Testis (tissue), 2 donors: ENCODE results near the gene FOXK2.
A peak's percentile ranks its signal among the peaks of the same experiment; 100 is the strongest.

Experiments
- POLR2A ChIP-seq: fragments of 450-650 bp; IDR thresholded peaks from one replicate; pipeline ENCODE4 v1.6.1; 2017; ENCODE audit warnings: antibody characterized with exemption, mild to moderate bottlenecking, moderate library complexity
- TF ChIP-seq, protein P1 (sequence below), 3 experiments: fragments of 450-650 bp in 2 of 3; fragments of 200-600 bp in 1 of 3; sonication (generic) in 1 of 3; IDR thresholded peaks; one replicate each; pipeline ENCODE4 v1.5.1; 2016 to 2019; ENCODE audit warnings: antibody characterized with exemption in 3 of 3, mild to moderate bottlenecking in 2 of 3, moderate library complexity in 1 of 3

DNA sequence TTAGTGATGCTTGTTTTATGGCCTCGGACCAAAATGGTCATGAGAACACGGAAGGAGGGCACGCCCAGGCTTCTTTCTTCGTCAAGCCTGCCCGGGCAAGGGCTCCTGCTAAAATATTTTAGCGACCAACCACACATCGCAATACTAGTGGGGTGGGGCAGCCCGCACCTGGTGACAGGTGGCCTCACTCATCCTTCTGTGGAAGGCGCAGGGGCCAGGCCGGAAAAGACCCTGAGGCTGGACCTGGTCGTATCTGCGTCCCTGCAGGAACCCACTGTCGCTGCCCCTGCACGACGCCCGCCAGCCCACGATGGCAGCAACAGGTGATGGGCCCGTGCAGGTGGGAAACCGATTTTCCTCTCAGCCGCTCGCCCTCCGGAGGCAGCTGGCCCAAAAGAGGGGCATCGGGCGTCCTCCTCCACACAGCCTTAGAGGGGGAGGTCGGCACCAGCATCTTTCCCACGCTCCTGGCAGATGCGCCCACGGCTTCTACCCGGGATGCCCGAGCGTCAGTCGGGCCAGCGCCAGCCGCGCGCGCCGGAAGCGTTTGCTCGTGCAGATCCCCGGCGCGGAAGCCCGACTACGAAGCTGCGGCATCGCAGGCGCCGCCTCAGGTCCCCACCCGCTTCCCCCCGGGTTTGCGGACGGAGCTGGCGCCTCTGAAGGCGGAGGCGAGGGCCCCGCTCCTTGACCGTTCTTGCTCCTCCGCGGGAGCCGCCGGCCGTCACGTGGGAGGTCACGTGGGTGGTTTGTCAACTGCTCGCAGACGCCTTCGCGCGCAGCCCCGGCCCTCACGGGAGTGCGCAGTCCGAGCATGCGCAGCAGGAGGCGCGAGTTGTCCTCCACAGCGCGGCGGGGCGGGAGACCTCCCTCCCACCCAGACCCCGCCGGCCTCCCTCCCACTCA, 22.8 kb upstream of the FOXK2 start:
- TF ChIP-seq, protein P1, sequence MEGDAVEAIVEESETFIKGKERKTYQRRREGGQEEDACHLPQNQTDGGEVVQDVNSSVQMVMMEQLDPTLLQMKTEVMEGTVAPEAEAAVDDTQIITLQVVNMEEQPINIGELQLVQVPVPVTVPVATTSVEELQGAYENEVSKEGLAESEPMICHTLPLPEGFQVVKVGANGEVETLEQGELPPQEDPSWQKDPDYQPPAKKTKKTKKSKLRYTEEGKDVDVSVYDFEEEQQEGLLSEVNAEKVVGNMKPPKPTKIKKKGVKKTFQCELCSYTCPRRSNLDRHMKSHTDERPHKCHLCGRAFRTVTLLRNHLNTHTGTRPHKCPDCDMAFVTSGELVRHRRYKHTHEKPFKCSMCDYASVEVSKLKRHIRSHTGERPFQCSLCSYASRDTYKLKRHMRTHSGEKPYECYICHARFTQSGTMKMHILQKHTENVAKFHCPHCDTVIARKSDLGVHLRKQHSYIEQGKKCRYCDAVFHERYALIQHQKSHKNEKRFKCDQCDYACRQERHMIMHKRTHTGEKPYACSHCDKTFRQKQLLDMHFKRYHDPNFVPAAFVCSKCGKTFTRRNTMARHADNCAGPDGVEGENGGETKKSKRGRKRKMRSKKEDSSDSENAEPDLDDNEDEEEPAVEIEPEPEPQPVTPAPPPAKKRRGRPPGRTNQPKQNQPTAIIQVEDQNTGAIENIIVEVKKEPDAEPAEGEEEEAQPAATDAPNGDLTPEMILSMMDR (IDR thresholded peaks at IDR 0.05), result peak in 1 of 3 experiments; percentile 11
- TF ChIP-seq POLR2A, result peak; percentile 67
